Loucy (cell line): ENCODE measurements around the gene CCDC182.

Source experiments
- CTCF ChIP-seq: fragments of 200-600 bp; sonication (generic); conservative IDR thresholded peaks from 2 replicates; pipeline ENCODE4 v1.5.1; 2014; ENCODE audit warnings: mild to moderate bottlenecking, antibody characterized with exemption, low read length
- EZH2phosphoT487 ChIP-seq: fragments of 200-600 bp; IDR thresholded peaks from 2 replicates; pipeline ENCODE4 v1.6.1; 2018; ENCODE audit warnings: antibody characterized with exemption, mild to moderate bottlenecking, moderate library complexity, borderline replicate concordance

- TF ChIP-seq CTCF (peak; percentile 71), EZH2phosphoT487 (no peak)
Measured at GRCh38 chr17:57739402-57740234, 5.5 kb downstream of the CCDC182 start.
